Kidney glomerular epithelial cell (primary cell): ENCODE results near the gene PHKA1.
"Not testable (repeated sequence)": the region's sequence is repeated elsewhere in the genome, so short reads cannot be mapped to it uniquely, and the experiment has no call there.

ENCODE experiments used
- DNase-seq: peaks from one replicate; lab custom pipeline; 2025; lab: John Stamatoyannopoulos, UW

PHKA1 gene

GRCh38 chrX:72666451-72666850 lies 47.7 kb downstream of the PHKA1 start:
- no peak for DNase-seq

- no peak for DNase-seq
Observed at GRCh38 chrX:72663737-72664136, 50.4 kb downstream of the PHKA1 start.

- no peak for DNase-seq
Observed at GRCh38 chrX:72662020-72662747, 51.9 kb downstream of the PHKA1 start.

GRCh38 chrX:72659723-72660122 lies 54.4 kb downstream of the PHKA1 start:
- no peak for DNase-seq

GRCh38 chrX:72652082-72652481 lies 62.0 kb downstream of the PHKA1 start:
- DNase-seq = no peak

- no peak for DNase-seq
Observed at GRCh38 chrX:72644946-72645345, 69.2 kb downstream of the PHKA1 start.

- DNase-seq = no peak
Observed at GRCh38 chrX:72641611-72642010, 72.5 kb downstream of the PHKA1 start.

- DNase-seq = no peak
Observed at GRCh38 chrX:72635930-72636329, 78.2 kb downstream of the PHKA1 start.

GRCh38 chrX:72634331-72634730 lies 79.8 kb downstream of the PHKA1 start:
- DNase-seq = no peak

- no peak for DNase-seq
Observed at GRCh38 chrX:72630185-72630584, 83.9 kb downstream of the PHKA1 start.

- no peak for DNase-seq
Observed at GRCh38 chrX:72624194-72624593, 89.9 kb downstream of the PHKA1 start.

GRCh38 chrX:72621625-72622485 lies 92.3 kb downstream of the PHKA1 start:
- DNase-seq = no peak

- no peak for DNase-seq
Observed at GRCh38 chrX:72621163-72621562, 92.9 kb downstream of the PHKA1 start.

GRCh38 chrX:72620550-72621145 lies 93.5 kb downstream of the PHKA1 start:
- peak; percentile 25 for DNase-seq

GRCh38 chrX:72609313-72609712 lies 104.8 kb downstream of the PHKA1 start:
- no peak for DNase-seq

- DNase-seq = no peak
Observed at GRCh38 chrX:72604705-72605104, 109.4 kb downstream of the PHKA1 start.

- DNase-seq = no peak
Observed at GRCh38 chrX:72604112-72604511, 110.0 kb downstream of the PHKA1 start.

- not testable (repeated sequence) for DNase-seq
Observed at GRCh38 chrX:72591038-72591437, 123.1 kb downstream of the PHKA1 start.

GRCh38 chrX:72584163-72584562 lies 129.9 kb downstream of the PHKA1 start:
- no peak for DNase-seq

GRCh38 chrX:72576141-72576894 lies 137.8 kb downstream of the PHKA1 start:
- DNase-seq = no peak

GRCh38 chrX:72573158-72573511 lies 141.0 kb downstream of the PHKA1 start:
- DNase-seq = no peak
